Activated CD4-positive, alpha-beta T cell treated with anti-CD3 and anti-CD28 coated beads, Interleukin-2, Interleukin-4, amounts not matched to agents 100 ng/mL and 50 ng/mL, durations not matched to agents 16 hours and 8 hours (primary cell): ENCODE measurements around the gene UNC13B.

Source experiments
- DNase-seq: peaks from one replicate; pipeline ENCODE4 v3.0.0-alpha.2; 2020; ENCODE audit warnings: low spot score

The UNC13B gene

GRCh38 chr9:35432076-35432475, 270.3 kb downstream of the UNC13B start:
- DNase-seq: no peak

- no peak for DNase-seq
These were observed 275.1 kb downstream of the UNC13B start for GRCh38 chr9:35436933-35437332.

GRCh38 chr9:35446012-35446411, 284.2 kb downstream of the UNC13B start:
- no peak for DNase-seq

GRCh38 chr9:35448496-35448895, 286.7 kb downstream of the UNC13B start:
- no peak for DNase-seq

- DNase-seq: no peak
These were observed 290.7 kb downstream of the UNC13B start for GRCh38 chr9:35452481-35452880.

- DNase-seq: no peak
These were observed 292.0 kb downstream of the UNC13B start for GRCh38 chr9:35453786-35454185.
